NCI-H2081 treated with DMSO at 0.1 percent for 48 hours (cell line): ENCODE data around the gene SYTL4.
A peak's percentile ranks its signal among the peaks of the same experiment; 100 is the strongest.
"Not testable (repeated sequence)": the region's sequence is repeated elsewhere in the genome, so short reads cannot be mapped to it uniquely, and the experiment has no call there.

Source experiments
- DNase-seq: peaks from one replicate; lab custom pipeline; 2025; lab: John Stamatoyannopoulos, UW

SYTL4 gene

GRCh38 chrX:100731441-100732281 is at the start of gene SYTL4:
Gene SYTL4, minus strand, starts transcription at chrX:100732121. Its CDS starts 30,084 bp downstream, at chrX:100702037.
- DNase-seq, result no peak

DNA sequence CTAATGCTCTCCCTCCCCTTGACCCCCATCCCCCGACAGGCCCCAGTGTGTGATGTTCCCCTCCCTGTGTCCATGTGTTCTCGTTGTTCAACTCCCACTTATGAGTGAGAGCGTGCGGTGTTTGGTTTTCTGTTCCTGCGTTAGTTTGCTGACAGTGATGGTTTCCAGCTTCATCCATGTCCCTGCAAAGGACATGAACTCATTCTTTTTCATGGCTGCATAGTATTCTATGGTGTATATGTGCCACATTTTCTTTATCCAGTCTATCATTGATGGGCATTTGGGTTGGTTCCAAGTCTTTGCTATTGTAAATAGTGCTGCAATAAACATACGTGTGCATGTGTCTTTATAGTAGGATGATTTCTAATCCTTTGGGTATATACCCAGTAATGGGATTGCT is 37.5 kb upstream of the SYTL4 start:
- not testable (repeated sequence) for DNase-seq

- peak; percentile 11 for DNase-seq
Measured at GRCh38 chrX:100768679-100769338, 36.9 kb upstream of the SYTL4 start.

DNA sequence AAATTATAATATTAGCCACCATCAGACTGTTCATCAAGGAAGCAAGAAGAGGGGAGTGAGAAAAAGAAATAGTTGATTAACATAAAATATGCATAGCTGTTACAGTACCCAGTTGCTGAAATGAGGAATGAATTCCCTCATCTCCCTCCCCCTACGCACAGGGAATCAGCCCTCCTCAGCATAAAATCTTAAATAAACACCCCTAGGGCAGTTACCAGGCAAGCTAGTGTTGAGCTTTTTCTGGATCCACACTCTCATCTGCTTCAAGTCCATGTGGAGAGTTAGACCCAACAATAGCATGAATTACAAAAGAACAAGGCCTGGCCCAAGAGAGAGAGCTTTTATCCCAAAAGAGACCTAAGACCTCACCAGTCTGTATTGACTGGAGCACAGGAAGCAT is 19.0 kb upstream of the SYTL4 start:
- DNase-seq, result no peak

DNA sequence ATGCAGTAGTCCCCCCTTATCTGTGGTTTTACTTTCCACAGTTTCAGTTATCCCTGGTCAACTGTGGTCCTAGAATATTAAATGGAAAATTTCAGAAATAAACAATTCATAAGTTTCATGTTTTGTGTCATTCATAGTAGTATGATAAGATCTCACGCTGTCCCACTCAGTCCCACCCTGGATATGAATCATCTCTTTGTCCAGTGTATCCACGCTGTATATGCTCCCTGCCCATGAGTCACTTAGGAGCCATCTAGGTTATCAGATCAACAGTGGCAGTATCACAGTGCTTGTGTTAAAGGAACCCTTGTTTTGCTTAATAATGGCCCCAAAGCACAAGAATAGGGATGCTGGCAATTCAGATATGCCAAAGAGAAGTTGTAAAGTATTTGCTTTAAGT is 16.2 kb upstream of the SYTL4 start:
- DNase-seq, result no peak

DNA sequence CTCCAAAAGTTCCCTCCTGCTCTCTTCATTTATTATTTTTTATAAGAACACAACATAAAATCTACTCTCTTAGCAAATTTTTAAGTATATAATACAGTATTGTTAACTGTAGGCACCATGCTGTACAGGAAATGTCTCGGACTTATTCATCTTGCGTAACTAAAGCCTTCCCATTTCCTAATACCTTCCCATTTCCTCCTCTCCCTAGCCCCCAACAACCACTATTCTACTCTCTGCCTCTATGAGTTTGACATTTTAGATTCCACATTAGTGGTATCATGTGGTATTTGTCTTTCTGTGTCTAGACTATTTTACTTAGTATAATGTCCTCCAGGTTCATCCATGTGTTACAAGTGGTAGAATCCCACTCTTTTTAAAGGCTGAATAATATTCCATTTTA is 15.8 kb upstream of the SYTL4 start:
- DNase-seq, result no peak

GRCh38 chrX:100747090-100747489 is 15.2 kb upstream of the SYTL4 start:
- DNase-seq, result no peak

GRCh38 chrX:100745806-100746537 is 14.1 kb upstream of the SYTL4 start:
- DNase-seq, result no peak

DNA sequence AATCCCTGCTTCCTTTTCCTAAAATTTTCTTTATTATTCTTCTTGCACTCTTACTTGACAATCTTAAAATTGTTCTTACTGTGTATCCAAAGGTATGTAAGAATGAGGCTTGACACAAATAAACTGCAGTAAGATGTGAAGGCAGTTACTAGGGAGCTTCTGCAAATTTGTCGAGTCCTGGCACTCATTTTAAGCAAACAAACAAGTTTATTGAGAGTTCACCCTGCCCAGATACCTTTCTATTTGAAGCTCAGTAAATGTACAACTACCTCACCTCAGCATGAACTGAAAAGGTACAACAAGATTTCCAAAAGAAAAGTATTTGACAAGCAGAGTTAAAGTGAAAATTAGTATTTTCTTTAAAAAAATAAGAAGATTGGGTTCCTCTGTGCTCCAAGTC is 13.3 kb upstream of the SYTL4 start:
- no peak for DNase-seq

DNA sequence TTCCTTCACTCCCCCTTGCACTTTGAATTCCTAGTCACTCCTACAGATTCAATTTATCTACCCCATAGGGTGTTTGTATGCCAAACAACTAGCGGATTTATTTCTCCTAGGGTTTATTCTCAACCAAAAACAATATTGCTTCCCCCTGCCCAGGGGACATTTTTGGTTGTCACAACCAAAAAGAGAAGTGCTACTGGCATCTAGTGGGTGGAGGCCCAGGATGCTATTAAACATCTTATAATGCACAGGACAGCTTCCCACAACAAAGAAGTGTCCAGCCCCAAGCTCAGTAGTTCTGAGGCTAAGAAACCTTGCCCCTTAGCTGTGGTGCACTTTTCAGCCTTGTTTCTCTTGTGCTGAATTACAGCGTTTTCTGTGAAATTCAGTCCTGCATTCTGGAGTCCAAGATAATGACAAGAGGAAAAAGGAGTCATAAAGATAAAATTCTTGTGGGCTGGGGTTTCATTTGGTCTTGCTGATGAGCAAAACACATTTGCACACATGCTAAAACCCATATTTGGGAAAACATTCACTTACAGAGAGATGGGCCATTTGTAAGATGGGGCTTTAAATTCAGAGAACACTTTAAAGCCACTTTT is 11.2 kb upstream of the SYTL4 start:
- DNase-seq, result no peak

- not testable (repeated sequence) for DNase-seq
Measured at GRCh38 chrX:100724006-100724405, 7.9 kb downstream of the SYTL4 start.

DNA sequence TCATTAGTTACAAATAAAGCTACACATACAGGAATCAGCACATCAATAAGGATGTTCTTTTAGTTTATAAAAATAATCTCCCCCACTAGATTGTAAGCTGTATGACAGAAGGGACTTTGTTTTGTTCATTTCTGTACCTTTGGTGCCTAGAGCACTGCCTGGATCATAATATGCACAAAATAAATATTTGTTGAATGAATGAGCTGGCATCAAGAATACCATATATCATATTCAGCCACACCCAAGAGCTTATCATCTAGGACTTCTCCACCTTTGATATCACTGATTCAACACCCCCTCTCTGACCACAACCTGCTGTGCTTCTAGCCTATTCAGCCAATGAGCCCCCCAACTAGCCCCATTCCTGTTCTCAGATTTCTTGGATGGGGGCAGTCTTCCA is 10.6 kb downstream of the SYTL4 start:
- DNase-seq, result no peak

DNA sequence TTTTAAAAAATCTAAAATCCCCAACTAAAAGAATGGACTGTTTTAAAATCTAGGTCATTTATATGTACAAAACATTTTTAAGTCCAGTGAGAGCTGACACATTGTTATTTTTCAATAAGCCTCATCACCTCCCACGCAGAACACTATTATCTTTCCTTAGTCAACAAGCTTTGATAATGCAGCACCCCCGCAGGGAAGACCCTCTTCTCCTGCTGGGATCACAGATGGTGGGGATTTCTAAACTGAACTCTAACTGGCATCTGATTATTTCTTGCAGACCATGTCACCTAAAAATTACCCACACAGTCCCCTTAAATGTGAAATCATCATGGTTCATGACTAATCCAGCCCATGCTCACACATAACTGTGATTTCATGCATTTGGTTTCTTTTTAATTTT is 11.6 kb downstream of the SYTL4 start:
- no peak for DNase-seq

DNA sequence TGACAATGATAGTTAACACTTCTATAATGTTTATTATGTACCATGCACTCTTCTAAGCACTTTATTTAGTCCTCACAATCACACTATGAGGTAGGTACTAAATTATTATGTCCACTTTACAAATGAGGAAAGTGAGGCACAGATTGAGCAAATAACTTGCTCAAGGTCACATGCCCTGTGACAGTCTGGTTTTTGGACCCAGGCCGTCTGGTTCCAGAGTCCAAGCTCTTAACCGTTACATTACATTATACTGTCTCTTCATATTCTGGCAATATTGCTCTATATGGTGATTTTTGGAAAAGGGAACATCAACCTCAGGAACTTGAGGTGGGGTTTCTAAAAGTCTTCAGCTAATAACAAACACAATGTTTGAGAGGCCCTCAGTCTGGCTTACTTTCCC is 12.8 kb downstream of the SYTL4 start:
- no peak for DNase-seq

DNA sequence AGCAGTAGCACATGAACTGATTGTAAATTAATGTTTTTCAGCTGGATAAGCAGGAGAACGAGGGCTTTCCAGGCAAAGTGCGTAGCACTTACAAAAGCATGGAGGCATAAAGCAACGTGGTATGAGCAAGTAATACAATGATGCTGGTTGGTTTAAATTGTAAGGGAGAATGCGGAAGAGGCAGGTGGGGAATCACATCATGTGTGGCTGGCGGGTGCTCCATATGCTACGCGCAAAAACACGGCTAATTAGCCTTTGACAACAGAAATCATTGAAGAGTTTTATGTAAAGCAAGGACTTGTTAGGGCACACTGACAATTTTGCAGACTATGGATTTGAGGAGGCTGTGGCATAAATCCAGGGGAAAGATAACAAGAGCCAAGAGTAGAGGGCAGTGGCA is 14.6 kb downstream of the SYTL4 start:
- DNase-seq, result no peak

GRCh38 chrX:100710816-100711215 is 21.1 kb downstream of the SYTL4 start:
- DNase-seq, result no peak

- DNase-seq, result no peak
Measured at GRCh38 chrX:100704581-100705203, 27.2 kb downstream of the SYTL4 start.

GRCh38 chrX:100700809-100701208 is 31.1 kb downstream of the SYTL4 start:
- no peak for DNase-seq

DNA sequence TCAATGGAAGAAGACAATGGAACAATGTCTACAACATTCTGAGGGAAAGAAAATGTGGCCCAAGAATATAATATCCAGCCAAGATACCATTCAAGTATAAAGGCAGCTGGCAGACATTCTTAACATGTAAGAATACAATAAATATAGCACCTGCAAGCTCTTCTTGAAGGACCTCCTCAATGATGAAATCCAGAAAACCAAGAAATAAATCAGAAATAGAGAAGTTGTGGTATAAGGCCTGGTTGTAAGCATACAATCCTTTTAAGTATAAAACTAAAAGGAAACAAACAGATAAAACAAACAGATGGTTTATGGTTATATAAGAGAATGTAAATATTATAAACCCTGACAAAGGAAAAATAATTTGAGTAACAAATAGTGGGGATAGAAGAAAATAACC is 33.4 kb downstream of the SYTL4 start:
- DNase-seq, result no peak

- DNase-seq, result no peak
Measured at GRCh38 chrX:100696699-100697351, 35.1 kb downstream of the SYTL4 start.

- DNase-seq, result no peak
Measured at GRCh38 chrX:100695991-100696390, 35.9 kb downstream of the SYTL4 start.
